ENCODE data around the gene SOX15.
"Not testable (repeated sequence)": the region's sequence is repeated elsewhere in the genome, so short reads cannot be mapped to it uniquely, and the experiment has no call there.

Gene SOX15

GRCh38 chr17:7589891-7590691 is at the start of gene SOX15:
Gene SOX15 (minus strand): TSS chr17:7590094. CDS start chr17:7589676, 418 bp downstream.
- DNase-seq (ENCODE audit: low spot score), result no peak

GRCh38 chr17:7636163-7636562 is 46.3 kb upstream of the SOX15 start:
- DNase-seq (ENCODE audit: low spot score), result no peak

DNA sequence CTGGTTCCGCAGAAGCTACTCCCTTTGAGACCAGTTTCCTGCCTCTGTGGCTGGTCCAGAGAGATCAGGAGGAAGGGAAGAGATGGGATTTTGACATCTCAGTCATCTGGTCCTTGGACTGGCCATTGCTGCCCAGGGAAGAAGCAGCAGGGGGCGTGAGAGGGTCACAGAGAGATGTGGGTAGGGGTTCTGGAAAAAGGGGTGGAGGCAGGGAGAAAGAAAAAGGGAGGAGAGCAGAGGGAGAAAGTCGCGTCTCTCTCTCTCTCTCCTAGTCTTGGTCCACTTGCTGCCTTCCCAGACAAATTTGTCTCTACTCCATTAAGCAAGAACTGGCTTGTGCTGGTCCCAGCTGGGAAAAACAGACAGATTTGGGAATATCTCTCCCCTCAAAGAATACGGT is 44.5 kb upstream of the SOX15 start:
- peak; percentile 31 for DNase-seq (ENCODE audit: low spot score)

GRCh38 chr17:7633093-7633492 is 43.2 kb upstream of the SOX15 start:
- no peak for DNase-seq (ENCODE audit: low spot score)

DNA sequence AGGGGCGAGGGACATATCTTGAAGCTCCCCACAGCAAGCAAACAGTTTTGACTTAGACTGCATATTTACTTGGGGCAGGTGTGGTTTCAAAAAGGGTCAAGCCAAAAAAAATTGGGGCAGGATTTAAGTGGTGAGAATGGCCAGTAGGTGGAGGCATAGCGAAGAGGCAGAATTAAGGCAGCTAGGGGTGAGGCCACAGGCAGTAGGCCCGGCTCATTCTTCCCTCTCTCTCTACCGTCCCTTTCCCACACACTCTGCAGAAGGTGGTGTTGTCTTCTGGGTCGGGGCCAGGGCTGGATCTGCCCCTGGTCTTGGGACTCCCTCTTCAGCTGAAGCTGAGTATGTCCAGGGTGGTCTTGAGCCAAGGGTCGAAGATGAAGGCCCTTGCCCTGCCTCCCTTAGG is 42.6 kb upstream of the SOX15 start:
- DNase-seq (ENCODE audit: low spot score), result peak; percentile 61

- DNase-seq (ENCODE audit: low spot score), result no peak
Observed at GRCh38 chr17:7631398-7632380, 41.8 kb upstream of the SOX15 start.

GRCh38 chr17:7629939-7630571 is 40.2 kb upstream of the SOX15 start, which contains the start of gene SHBG:
Gene SHBG (plus strand): TSS chr17:7630135. CDS start chr17:7630173, 38 bp downstream.
- DNase-seq (ENCODE audit: low spot score), result no peak

- peak; percentile 88 for DNase-seq (ENCODE audit: low spot score)
Observed at GRCh38 chr17:7627250-7628121, 37.6 kb upstream of the SOX15 start, which contains the start of gene SAT2. Gene SAT2 (minus strand): TSS chr17:7627821. CDS start chr17:7627635, 186 bp downstream.

GRCh38 chr17:7626956-7627249 is 37.0 kb upstream of the SOX15 start:
- DNase-seq (ENCODE audit: low spot score), result no peak

- no peak for DNase-seq (ENCODE audit: low spot score)
Observed at GRCh38 chr17:7626307-7626706, 36.4 kb upstream of the SOX15 start.

- not testable (repeated sequence) for DNase-seq (ENCODE audit: low spot score)
Observed at GRCh38 chr17:7625749-7626148, 35.9 kb upstream of the SOX15 start.

- no peak for DNase-seq (ENCODE audit: low spot score)
Observed at GRCh38 chr17:7623661-7624060, 33.8 kb upstream of the SOX15 start.

DNA sequence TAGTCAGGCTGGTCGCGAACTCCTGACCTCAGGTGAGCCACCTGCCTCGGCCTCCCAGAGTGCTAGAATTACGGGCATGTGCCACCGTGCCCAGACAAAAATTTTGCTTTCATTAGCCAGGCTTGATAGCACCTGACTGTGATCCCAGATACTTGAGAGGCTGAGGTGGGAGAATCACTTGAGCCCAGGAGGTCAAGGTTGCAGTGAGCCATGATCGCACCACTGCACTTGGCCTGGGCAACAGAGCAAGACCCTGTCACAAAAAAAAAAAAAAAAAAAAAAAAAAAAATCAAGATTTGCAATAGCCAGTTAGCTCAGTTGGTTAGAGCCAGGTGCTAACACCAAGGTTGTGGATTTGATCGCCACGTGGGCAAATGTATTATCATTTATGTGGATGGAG is 30.9 kb upstream of the SOX15 start:
- DNase-seq (ENCODE audit: low spot score), result no peak

GRCh38 chr17:7618608-7619007 is 28.7 kb upstream of the SOX15 start:
- DNase-seq (ENCODE audit: low spot score), result no peak

DNA sequence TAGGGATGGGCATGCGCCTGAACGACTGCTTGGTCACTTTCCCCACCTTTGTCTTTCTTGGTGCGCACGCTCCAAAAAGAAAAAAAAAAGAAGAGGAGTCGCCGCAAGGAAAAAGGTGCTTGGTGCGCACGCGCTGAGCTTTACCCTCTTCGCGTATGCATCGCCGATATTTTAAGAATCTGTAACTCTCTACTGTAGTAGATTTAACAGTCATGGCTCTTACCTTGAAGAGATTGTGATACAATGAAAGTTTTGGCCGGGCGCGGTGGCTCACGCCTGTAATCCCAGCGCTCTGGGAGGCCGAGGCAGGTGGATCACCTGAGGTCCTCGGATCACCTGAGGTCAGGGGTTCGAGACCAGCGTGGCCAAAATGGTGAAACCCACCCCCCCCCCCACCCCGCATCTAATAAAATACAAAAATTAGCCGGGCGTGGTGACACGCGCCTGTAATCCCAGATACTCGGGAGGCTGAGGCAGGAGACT is 25.4 kb upstream of the SOX15 start:
- no peak for DNase-seq (ENCODE audit: low spot score)

DNA sequence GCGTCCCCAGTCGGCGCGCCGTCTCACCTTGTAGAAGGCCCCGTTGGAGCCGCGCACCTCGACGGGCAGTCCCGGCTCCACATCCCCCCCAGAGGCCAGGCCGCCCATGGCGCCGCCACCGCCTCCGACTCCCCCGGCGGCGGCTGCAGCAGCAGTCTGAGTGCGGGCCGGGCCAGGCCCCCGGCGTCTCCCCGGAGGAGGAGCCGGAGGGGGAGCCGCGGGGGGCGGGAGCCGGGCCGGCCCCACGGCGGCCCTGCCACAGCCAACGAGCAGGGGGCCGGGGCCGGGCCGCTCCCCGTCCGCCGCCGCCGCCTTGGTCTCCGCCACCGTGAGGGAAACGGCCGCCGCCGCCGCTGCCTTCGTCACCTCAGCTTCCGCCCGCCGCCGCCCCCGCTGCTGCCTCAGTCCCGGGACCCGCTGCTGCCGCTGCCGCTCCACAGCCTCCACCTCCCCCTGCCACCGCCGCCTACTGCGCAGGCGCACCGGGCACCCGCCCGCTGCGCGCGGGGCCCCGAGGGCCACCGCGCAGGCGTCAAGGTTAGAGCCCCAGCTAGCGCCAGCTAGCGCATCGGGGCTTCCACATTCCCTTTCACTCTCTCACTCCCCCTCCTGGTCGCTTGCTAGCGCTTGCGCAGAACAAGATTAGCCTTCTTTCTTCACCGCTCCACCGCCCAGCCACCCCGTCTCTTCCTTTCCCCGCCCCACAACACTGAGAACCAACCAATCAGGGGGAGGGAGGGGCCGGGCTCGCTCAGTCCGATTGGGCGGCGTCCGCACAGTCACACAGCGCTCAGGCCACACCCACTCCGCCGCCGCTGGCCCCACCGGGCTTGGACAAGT is 24.8 kb upstream of the SOX15 start, which contains the start of gene FXR2:
Gene FXR2 (minus strand): TSS at position 473 of the 840 bp plus-strand sequence. CDS start 365 bp downstream, at position 108.
- DNase-seq (ENCODE audit: low spot score), result peak; percentile 99

DNA sequence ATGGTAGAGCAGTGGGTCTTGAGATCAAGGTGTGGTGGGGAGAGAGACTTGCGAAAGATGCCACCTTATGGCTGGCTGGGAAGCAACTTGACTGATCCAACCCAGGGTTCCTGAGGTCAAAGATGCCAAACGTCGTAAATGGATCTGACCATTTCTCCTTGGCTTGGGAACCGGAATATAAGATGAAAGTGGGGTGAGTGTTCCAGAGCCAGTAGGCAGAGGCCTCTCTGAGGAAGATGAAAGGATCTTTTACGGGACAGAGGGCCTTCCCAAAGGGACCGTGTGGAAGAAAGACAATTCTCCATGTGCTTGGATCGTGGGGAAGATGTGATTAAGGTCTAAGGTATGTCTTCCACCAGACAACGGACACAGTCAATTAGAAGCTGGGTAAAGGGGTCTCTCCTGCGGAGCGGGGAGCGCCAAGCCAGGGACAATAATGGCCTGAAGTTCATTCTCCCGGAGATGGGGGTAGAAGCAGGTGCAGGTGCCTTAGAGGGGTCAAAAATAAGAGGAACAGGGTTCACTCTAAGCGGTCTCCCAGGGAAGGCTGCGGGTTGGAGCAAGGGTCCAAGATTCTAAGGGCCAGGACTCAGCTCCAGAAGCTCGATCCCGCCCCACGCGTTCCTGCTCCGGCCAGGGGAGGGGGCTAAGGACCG is 24.0 kb upstream of the SOX15 start:
- DNase-seq (ENCODE audit: low spot score), result peak; percentile 29

DNA sequence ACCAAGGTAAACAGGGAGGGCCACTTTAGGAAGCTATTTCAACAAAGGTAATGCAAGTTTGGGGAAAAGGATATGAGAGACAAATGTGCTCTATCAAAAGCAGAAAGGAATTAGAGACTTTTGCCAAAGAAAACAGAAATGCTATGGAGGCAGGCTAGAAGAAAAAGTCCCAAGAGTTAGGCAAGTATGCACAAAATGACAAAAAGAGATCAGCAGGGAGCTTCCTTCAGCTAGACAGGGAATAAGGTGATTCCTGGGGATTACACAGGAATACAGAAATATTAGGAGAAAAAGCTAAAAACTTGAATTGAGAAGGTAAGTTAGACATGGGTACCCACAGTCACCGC is 22.4 kb upstream of the SOX15 start:
- no peak for DNase-seq (ENCODE audit: low spot score)

DNA sequence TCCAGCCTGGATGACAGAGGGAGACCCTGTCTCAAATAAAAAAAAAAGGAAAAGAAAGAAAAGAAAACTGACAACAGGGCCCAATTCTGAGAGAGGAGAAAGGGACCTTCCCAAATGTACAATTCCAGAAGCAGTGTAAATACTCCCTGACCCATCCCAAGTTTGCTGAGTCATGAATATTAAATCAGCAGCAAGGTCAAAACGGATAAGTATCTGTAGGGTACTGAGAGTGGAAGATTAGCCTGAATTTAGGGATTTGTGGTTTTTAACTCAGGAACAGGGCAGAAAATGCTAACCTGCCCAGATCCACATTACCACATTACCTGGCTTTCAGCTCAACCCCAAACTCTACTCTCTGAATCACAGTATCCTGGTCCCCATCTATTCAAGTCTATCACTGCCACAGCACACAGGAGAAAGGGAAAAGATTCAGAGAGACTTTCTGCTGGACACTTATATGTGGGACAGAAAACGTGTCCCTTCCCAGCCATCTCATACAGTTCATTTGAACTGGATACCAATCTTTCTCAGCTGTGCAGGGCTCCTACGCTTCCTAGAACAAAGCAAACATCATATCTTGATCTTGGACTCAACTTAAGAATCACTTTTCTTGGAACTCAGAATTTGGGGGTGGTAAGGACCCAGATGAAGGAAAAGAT is 21.9 kb upstream of the SOX15 start:
- no peak for DNase-seq (ENCODE audit: low spot score)

Measured in SW480 (cell line).